AG09309 (cell line): Measurements from ENCODE around the gene CYP21A2.
A peak's percentile ranks its signal among the peaks of the same experiment; 100 is the strongest.

Experiments
- DNase-seq: peaks from one replicate; pipeline ENCODE4 v3.0.0-alpha.2; 2010; ENCODE audit warnings: low read depth
- H3K4me3 ChIP-seq: 2 replicates; pipeline ENCODE4 v1.5.1; 2011; ENCODE audit warnings: mild to moderate bottlenecking, low read depth, low read length, moderate library complexity; ENCODE audit not compliant: control insufficient read depth
- TF ChIP-seq, protein P1 (sequence below): IDR thresholded peaks from 2 replicates; pipeline ENCODE4 v1.5.1; 2011; ENCODE audit warnings: mild to moderate bottlenecking, low read depth, low read length, inconsistent platforms; ENCODE audit not compliant: insufficient read depth, control insufficient read depth; ENCODE audit errors: missing control alignments

The CYP21A2 gene

GRCh38 chr6:32086661-32087573 lies 48.7 kb downstream of the CYP21A2 start:
- peak; percentile 61 for DNase-seq
- TF ChIP-seq, protein P1, sequence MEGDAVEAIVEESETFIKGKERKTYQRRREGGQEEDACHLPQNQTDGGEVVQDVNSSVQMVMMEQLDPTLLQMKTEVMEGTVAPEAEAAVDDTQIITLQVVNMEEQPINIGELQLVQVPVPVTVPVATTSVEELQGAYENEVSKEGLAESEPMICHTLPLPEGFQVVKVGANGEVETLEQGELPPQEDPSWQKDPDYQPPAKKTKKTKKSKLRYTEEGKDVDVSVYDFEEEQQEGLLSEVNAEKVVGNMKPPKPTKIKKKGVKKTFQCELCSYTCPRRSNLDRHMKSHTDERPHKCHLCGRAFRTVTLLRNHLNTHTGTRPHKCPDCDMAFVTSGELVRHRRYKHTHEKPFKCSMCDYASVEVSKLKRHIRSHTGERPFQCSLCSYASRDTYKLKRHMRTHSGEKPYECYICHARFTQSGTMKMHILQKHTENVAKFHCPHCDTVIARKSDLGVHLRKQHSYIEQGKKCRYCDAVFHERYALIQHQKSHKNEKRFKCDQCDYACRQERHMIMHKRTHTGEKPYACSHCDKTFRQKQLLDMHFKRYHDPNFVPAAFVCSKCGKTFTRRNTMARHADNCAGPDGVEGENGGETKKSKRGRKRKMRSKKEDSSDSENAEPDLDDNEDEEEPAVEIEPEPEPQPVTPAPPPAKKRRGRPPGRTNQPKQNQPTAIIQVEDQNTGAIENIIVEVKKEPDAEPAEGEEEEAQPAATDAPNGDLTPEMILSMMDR: no peak
- no peak overlapping the region for H3K4me3 ChIP-seq

DNA sequence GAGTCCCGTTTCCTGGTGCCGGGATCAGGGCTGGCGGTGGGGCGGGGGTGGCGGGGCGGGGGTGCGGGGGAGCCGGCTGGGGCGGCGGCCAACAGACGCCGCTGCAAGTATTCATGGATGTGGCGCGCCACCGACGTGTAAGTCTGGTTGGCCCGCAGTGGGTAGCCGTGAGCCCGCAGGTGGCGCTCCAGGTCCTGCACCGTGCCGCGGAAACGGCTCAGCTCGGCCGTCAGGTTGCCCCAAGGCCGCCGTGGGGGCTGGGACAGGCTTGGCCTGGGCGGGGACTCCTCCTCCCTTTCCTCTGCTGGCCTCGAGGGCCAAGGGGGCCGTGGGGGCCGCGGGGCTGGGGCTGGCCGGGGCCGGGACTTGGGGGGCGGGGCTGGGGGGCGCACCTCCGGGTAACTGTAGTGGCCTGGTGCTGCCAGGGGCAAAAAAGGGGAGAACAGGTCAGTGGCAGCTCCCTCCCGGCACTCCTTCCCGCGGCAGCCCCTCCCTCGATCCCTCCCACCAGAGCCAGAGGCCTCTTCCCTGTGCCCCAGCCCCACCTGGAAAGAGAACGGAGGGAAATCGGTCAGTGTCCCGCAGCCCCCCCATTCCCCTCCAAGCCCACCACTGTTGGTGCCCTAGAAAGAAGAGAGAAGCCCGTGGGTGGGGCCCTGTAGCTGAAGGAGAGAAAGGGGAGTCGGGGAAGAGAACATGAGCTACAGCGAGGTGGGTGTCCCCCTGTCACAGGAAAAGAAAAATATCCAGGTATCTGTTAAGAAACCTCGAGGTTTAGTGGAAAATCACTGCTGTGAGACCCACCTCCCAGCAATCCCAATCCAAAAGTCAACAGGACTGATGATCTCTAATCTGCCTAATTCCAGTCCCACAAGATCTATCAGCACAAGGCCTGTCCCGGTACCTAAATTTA lies 49.6 kb downstream of the CYP21A2 start:
- no peak overlapping the region for H3K4me3 ChIP-seq
- TF ChIP-seq, protein P1: no peak
- no peak for DNase-seq

- no peak overlapping the region for H3K4me3 ChIP-seq
- DNase-seq: no peak
- TF ChIP-seq, protein P1: no peak
Measured at GRCh38 chr6:32088487-32089049, 50.4 kb downstream of the CYP21A2 start.

DNA sequence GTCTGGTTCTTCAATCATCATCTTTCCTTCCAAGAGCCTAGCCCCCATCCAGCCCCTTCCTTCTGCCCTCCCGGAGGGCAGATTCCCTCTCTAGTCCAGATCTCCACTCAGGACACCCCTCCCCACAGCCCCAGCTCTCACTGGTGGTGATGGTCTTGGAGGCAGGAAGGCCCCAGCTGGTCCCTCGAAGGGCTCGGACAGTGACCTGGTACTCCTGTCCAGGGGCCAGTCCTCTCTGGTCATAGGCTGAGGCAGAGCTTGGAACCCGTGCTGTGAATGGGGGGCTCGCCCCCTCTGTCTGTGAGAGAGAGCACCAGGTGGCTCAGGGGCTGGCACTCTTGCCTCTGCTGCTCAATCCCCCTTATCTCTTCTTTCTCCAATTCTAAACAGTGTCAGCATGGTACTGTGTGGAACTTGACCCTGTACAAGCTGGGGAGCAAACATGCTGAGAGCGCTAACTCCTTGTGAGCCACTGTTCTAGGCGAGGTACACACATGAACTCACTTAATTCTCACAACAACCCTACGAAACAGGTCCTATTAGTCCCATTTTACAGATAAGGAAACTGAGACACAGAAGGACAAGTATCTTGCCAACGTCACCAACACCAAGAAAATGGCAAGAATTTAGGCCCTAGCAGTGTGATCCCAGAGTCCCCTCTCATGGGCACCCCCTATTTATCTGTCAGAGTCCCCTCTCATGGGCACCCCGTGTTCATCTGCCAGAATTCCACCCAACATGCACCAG lies 51.0 kb downstream of the CYP21A2 start:
- H3K4me3 ChIP-seq: no peak overlapping the region
- TF ChIP-seq, protein P1: no peak
- DNase-seq: no peak
